DMS53 treated with DMSO at 0.1 percent for 48 hours (cell line): ENCODE results near the gene DOC2A.
"Not testable (repeated sequence)": the region's sequence is repeated elsewhere in the genome, so short reads cannot be mapped to it uniquely, and the experiment has no call there.

Source experiments
- DNase-seq: peaks from one replicate; lab custom pipeline; 2025; ENCODE audit not compliant: unreplicated experiment; lab: John Stamatoyannopoulos, UW

DOC2A gene

DNA sequence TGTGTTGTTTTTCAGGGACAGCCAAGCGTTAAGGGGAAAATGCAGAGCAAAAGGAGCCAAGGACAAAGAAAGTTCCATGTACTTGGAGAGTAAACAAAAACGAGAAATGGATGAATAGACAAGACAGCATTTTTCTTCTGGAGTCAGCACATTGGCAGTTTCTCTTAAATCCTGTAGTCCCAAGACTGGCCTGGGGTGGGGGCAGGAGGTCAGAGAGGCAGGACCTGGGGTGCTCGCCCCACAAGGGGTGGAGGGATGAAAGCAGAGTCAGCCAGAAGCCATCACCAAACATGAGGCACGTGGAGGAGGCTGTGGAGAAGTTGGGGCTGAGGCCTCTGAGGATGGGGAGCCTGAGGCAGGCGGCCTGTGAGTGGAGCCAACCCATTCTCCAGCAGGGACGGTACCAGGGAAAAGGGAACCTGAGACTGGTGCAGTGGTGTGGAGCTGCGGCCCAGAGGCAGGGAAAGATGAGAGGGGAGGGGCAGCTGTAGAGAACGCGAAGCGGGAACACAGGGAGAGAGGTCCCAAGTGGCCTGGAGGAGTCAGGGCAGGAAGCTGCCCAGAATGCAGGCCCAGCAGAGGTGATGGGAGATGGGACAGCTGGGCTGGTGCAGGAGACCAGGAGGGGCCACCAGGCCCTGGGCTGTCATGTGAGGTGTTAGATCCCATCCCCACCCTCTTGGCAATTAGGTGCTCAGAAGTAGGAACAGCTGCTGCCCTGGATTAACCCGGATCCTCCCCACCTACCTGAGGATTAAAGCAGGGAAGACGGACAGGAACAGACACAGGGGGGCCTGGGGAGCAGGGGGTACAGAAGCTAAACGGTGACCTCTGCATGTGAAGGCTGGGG, 17.0 kb upstream of the DOC2A start:
- no peak for DNase-seq

DNA sequence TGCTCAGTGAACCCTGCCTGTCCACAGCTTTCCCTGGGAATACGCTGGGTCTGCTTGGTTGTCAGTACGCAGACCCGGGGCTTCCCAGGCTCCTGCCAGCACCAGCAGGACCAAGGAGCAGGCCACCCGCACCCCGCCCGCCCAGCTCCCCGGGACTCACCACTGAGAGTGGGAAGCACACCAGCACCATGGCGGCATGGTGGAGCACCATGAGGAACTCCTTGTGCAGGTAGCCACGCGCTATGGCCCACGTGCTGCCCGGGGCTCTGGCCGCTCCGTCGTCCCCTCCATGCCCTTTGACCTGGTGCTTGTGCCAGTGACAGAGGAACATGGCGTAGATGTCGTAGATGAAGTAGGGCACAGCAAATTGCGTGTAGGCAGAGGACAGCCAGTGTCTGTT, 15.6 kb upstream of the DOC2A start:
- no peak for DNase-seq

- no peak for DNase-seq
Measured at GRCh38 chr16:30025574-30025973, 14.7 kb upstream of the DOC2A start.

- no peak for DNase-seq
Measured at GRCh38 chr16:30025156-30025555, 14.3 kb upstream of the DOC2A start.

GRCh38 chr16:30024451-30024850, 13.6 kb upstream of the DOC2A start:
- no peak for DNase-seq

DNA sequence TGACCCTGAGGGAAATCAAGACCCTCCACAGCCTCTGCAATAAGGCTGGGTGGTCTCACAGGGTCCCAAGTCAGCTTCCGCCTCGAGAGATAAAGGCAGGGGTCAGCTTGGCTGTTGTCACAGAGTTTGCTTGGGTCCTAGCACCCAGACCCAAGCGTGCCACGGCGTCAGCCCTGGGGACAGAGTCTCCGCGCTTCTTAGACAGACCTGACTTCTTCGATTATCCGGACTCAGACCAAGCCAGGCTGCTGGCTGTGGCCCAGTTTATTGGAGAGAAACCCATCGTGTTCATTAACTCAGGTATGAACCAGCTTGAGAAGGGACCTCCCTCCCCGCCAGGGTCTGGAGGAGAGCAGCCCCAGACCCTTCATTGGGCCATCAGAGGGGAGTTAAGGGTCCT, 12.8 kb upstream of the DOC2A start:
- DNase-seq: no peak

GRCh38 chr16:30022887-30023286, 12.1 kb upstream of the DOC2A start, which contains the start of gene C16orf92:
Gene C16orf92 (plus strand): TSS chr16:30023198. CDS start chr16:30023341, 143 bp downstream.
- no peak for DNase-seq

GRCh38 chr16:30018731-30019158, 7.9 kb upstream of the DOC2A start:
- no peak for DNase-seq

- DNase-seq: not testable (repeated sequence)
Measured at GRCh38 chr16:30017937-30018336, 7.1 kb upstream of the DOC2A start.

DNA sequence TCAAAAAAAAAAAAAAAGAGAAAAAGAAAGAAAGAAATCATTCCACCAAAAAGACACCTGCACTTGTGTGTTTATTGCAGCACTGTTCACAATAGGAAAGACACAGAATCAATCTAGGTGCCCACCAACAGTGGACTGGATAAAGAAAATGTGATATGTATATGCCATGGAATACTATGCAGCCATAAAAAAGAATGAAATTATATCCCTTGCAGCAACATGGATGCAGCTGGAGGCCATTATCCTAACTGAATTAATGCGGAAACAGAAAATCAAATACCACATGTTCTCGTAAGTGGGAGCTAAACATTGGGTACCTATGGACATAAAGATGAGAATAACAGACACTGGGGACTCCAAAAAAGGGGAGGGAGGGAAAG, 6.4 kb upstream of the DOC2A start:
- DNase-seq: no peak

- no peak for DNase-seq
Measured at GRCh38 chr16:30016555-30017276, 5.9 kb upstream of the DOC2A start.

GRCh38 chr16:30015450-30015849, 4.6 kb upstream of the DOC2A start:
- DNase-seq: not testable (repeated sequence)

GRCh38 chr16:30012598-30012997, 1.8 kb upstream of the DOC2A start:
- DNase-seq: not testable (repeated sequence)

DNA sequence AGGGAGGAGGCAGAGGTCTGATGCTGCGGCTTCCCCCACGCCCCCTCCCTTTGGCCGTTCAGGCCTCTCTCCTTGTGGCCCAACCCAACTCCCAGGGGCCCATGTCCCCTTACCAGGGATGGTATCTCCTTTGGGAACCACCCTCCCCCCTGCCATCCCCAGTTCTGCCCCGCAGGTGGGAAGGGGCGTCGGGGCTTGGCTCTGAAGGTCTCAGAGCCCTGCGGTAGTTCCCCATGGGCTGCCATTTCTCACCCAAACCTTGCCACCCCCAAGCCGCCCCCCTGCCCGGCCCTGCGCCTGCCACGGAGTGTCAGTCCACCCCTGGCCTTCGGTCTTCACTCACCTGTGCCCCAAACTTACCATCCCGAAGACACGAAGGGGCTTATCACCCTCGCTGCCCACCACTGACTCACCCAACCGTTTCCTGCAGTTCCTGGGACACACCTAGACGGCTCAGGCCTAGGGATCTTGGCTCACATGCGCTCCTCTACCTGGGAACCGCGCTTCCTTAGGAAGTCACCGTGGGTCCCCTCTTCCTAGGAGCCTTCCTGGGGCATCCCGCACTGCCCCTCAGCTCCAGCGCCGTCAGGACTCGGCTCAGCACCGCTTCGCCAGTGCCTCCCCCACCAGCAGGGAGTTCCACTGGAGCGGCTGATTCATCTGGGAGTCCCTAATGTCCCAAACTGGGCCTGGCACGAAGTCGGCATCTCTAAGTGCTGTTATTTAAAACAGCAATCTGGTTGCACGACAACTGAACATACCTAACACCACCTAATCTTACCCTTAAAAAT, 1.1 kb upstream of the DOC2A start:
- no peak for DNase-seq

GRCh38 chr16:30009990-30010843, 610 bp downstream of the DOC2A start:
- DNase-seq: no peak

- DNase-seq: no peak
Measured at GRCh38 chr16:30009085-30009862, 1.6 kb downstream of the DOC2A start.

GRCh38 chr16:30007378-30007895, 3.4 kb downstream of the DOC2A start:
- DNase-seq: no peak

GRCh38 chr16:30006659-30007377, 4.0 kb downstream of the DOC2A start:
- no peak for DNase-seq

- DNase-seq: no peak
Measured at GRCh38 chr16:30006095-30006473, 4.7 kb downstream of the DOC2A start.
